ENCODE results near the gene PLXNB2.
A peak's percentile ranks its signal among the peaks of the same experiment; 100 is the strongest.

DNA sequence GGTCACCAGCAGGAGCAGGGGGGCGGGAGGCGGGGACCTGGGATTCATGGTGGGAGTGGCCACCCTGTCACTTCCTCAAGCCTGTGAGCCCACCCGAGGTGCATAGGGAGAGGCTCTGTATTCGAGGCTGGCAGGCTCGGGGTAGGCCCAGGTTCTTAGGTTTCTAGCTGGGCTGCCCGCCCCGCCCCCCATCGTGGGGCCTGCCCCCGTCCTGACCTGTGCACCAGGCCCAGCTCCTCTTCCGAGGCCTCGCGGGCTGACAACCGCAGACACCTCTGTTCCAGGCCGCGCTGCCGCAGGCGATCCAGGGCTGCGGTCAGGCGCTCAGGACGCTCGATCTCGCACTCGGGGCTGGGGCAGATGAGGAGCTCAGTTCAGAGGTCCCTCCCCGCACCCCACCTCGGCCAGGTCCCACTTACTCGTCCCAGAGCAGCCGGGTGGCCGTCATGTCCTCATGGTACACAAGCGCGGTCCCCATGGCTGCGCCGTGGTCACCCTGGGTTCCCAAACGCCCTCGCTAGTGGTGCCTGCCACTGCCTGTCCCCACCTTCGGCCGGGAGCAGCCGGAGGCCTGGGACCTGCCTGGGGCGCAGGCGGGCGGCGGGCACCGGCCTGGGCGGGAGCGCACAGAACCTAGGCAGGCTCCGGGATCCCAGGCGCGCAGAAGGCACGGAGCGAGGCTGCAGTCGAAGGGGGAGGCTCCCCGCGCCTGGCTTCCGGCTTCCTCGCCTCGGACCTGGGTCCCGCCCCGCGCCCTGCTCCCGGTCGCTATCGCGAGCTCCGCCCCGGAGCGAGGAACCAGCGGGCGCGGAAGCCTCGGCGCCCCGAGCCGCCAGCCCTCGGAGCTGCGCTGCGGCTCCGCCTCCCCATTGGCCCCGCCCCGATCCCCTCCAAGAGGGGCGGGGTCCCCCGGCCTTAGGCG lies 56.6 kb downstream of the PLXNB2 start, which contains the start of gene HDAC10:
- TF ChIP-seq POLR2A (IDR thresholded peaks at IDR 0.05), result peak in 1 of 2 donors; percentile 60
- TF ChIP-seq, protein P1, sequence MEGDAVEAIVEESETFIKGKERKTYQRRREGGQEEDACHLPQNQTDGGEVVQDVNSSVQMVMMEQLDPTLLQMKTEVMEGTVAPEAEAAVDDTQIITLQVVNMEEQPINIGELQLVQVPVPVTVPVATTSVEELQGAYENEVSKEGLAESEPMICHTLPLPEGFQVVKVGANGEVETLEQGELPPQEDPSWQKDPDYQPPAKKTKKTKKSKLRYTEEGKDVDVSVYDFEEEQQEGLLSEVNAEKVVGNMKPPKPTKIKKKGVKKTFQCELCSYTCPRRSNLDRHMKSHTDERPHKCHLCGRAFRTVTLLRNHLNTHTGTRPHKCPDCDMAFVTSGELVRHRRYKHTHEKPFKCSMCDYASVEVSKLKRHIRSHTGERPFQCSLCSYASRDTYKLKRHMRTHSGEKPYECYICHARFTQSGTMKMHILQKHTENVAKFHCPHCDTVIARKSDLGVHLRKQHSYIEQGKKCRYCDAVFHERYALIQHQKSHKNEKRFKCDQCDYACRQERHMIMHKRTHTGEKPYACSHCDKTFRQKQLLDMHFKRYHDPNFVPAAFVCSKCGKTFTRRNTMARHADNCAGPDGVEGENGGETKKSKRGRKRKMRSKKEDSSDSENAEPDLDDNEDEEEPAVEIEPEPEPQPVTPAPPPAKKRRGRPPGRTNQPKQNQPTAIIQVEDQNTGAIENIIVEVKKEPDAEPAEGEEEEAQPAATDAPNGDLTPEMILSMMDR (IDR thresholded peaks at IDR 0.05), result no peak

Measured in heart left ventricle (tissue), 13 donors.